Common myeloid progenitor, CD34-positive (primary cell): ENCODE data around the gene CFAP90.

Experiments used
- CTCF ChIA-PET: fragments of 350-600 bp; sonication (Branson Sonifier 250); formaldehyde crosslinking; loops from one replicate; lab custom pipeline; 2021; ENCODE audit warnings: antibody characterized with exemption; lab: Charles Lee
- POLR2A ChIA-PET: fragments of 350-600 bp; sonication (Branson Sonifier 250); formaldehyde crosslinking; loops from one replicate; lab custom pipeline; 2021; ENCODE audit warnings: antibody characterized with exemption; lab: Charles Lee
- DNase-seq, 3 donors: peaks; one replicate each; pipeline versions ENCODE4 v3.0.0 to v3.0.0-alpha.2; 2013
- H3K27ac ChIP-seq, 2 experiments: 1 replicate in 1 of 2; 2 replicates in 1 of 2; pipeline ENCODE4 v1.7.0; 2013; ENCODE audit warnings: inconsistent platforms in 2 of 2, low read length in 2 of 2, mild to moderate bottlenecking in 2 of 2, low read depth in 1 of 2, moderate library complexity in 1 of 2; ENCODE audit not compliant: severe bottlenecking in 2 of 2, insufficient read depth in 1 of 2, poor library complexity in 1 of 2
- H3K27me3 ChIP-seq, 5 experiments: replicated peaks in 2 of 5; 1 replicate in 3 of 5; 2 replicates in 2 of 5; pipeline versions ENCODE4 v1.6.1 to v1.7.0; 2013; ENCODE audit warnings: low read length in 4 of 5, mild to moderate bottlenecking in 2 of 5, moderate library complexity in 2 of 5, inconsistent platforms in 1 of 5; ENCODE audit not compliant: insufficient read depth in 5 of 5, control insufficient read depth in 4 of 5
- H3K36me3 ChIP-seq, 4 experiments: 1 replicate in 2 of 4; 2 replicates in 2 of 4; pipeline versions ENCODE4 v1.6.1 to v1.7.0; 2013; ENCODE audit warnings: low read length in 3 of 4, control low read depth in 1 of 4, mild to moderate bottlenecking in 1 of 4; ENCODE audit not compliant: control insufficient read depth in 4 of 4, insufficient read depth in 4 of 4
- H3K4me1 ChIP-seq, 4 experiments: 1 replicate in 3 of 4; 2 replicates in 1 of 4; pipeline versions ENCODE4 v1.6.1 to v1.7.1; 2013; ENCODE audit warnings: low read length in 3 of 4, mild to moderate bottlenecking in 3 of 4, control low read depth in 1 of 4, inconsistent platforms in 1 of 4, moderate library complexity in 1 of 4; ENCODE audit not compliant: control insufficient read depth in 4 of 4, insufficient read depth in 4 of 4; ENCODE audit errors: control extremely low read depth in 1 of 4
- H3K4me3 ChIP-seq, 7 experiments: 1 replicate in 4 of 7; 2 replicates in 3 of 7; pipeline versions ENCODE4 v1.5.1 to v1.7.0; 2013; ENCODE audit warnings: mild to moderate bottlenecking in 7 of 7, low read length in 6 of 7, moderate library complexity in 6 of 7, inconsistent platforms in 2 of 7, low read depth in 2 of 7, control low read depth in 1 of 7; ENCODE audit not compliant: insufficient read depth in 4 of 7, control insufficient read depth in 1 of 7; ENCODE audit errors: extremely low read depth in 1 of 7
- H3K9me3 ChIP-seq, 5 experiments: 1 replicate in 4 of 5; 2 replicates in 1 of 5; pipeline versions ENCODE4 v1.6.1 to v1.7.1; 2013; ENCODE audit warnings: low read length in 4 of 5, mild to moderate bottlenecking in 2 of 5, inconsistent platforms in 1 of 5, low read depth in 1 of 5, moderate library complexity in 1 of 5; ENCODE audit not compliant: control insufficient read depth in 4 of 5, insufficient read depth in 2 of 5; ENCODE audit errors: control extremely low read depth in 1 of 5
- WGBS: methylation state at CpG from one replicate; pipeline ENCODE4 v1.1.5; 2013; ENCODE audit not compliant: insufficient coverage; 5-methylcytosine and 5-hydroxymethylcytosine counted together

Gene CFAP90

DNA sequence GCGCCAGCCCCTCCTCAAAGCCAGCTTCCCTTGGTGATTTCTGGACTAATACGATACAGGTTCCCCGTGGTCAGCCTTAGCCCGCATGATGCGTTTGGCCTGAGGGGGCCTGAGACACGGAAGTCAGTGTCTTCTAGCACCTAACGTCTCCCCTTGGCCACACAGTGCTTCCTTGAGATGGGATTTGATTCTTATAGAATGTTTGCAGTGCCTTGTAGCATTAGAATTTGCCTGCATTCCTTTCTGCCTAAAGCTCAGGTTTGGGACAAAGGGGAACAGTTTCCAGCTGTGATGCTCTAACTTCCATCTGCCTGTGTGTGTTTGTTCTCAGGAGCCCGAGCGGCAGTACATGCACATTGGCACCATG lies 34.4 kb downstream of the CFAP90 start:
- ChIA-PET CTCF (interaction anchor here (0.8 to 2.8 kb wide), 18 partner anchors 10 to 998 kb away, joined by 3 to 12 read pairs (median 4); no protein-coding TSS in a partner anchor), POLR2A (no interaction called here)

GRCh38 chr5:7815892-7816534 lies 34.9 kb downstream of the CFAP90 start:
- Histone ChIP-seq H3K9me3 (no peaks in the 10 kb centered on the region), H3K4me1 (peaks cover 0 to 12% (median 11%) of the 10 kb centered on the region in 4 experiments), H3K36me3 (no peaks in the 10 kb centered on the region), H3K27me3 (peaks cover 0 to 2% (median 0%) of the 10 kb centered on the region in 5 experiments), H3K4me3 (peak overlapping the region in 3 of 7 experiments; percentile 21 to 50 (median 33)), H3K27ac (no peak overlapping the region)
- peak; percentile 58 to 78 (median 71) for DNase-seq
- ChIA-PET CTCF (interaction anchor here (0.8 to 2.8 kb wide), 15 partner anchors 10 to 996 kb away, joined by 3 to 12 read pairs (median 4); partner anchors contain the start of genes FASTKD3 and MTRR), POLR2A (no interaction called here)
- 7% methylated on average over 10 of the region's 12 CpGs for WGBS

More for the DNA sequence above, 34.4 kb downstream of the CFAP90 start:
- DNase-seq, result no peak
- Histone ChIP-seq H3K27me3 (peaks cover 0 to 2% (median 0%) of the 10 kb centered on the region in 5 experiments), H3K4me1 (peaks cover 0 to 15% (median 13%) of the 10 kb centered on the region in 4 experiments), H3K27ac (no peak overlapping the region), H3K36me3 (no peaks in the 10 kb centered on the region), H3K9me3 (no peaks in the 10 kb centered on the region), H3K4me3 (no peak overlapping the region)
- WGBS, result 74% methylated on average over 5 of the region's 9 CpGs

- Histone ChIP-seq H3K27me3 (peaks cover 0 to 7% (median 2%) of the 10 kb centered on the region in 5 experiments), H3K27ac (no peak overlapping the region), H3K4me1 (peaks cover 0 to 12% (median 11%) of the 10 kb centered on the region in 4 experiments), H3K4me3 (no peak overlapping the region), H3K9me3 (no peaks in the 10 kb centered on the region), H3K36me3 (no peaks in the 10 kb centered on the region)
- 95% methylated on average over 10 of the region's 10 CpGs for WGBS
- ChIA-PET POLR2A (no interaction called here), CTCF (interaction anchor here (0.8 to 1.7 kb wide), 2 partner anchors 37 to 1048 kb away, joined by 3 to 4 read pairs; no protein-coding TSS in a partner anchor)
- no peak for DNase-seq
Observed at GRCh38 chr5:7814816-7815215, 36.1 kb downstream of the CFAP90 start.

DNA sequence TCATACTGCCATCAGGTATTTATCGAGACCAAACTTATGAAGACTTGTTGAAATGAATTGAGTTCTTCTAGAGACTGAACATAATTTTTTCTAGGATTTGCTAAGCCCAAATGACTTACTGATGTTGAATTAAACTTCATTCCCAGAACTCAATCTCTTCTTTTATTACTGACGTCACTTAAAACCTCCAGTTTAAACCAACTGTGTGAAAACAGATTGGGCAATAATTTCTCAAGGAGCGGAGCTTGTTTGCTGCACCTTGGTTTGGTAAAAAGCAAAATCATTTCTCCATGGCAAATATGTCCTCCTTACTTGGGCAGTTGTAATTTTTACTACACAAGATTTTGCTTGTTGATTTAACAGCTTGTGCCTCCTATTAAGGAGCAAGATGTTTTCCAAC lies 37.4 kb downstream of the CFAP90 start:
- Histone ChIP-seq H3K27me3 (peaks cover 0 to 12% (median 2%) of the 10 kb centered on the region in 5 experiments), H3K27ac (no peak overlapping the region), H3K9me3 (no peaks in the 10 kb centered on the region), H3K36me3 (no peaks in the 10 kb centered on the region), H3K4me3 (no peak overlapping the region), H3K4me1 (peaks cover 0 to 12% (median 11%) of the 10 kb centered on the region in 4 experiments)
- CTCF ChIA-PET, result interaction anchor here (0.7 to 1.7 kb wide), 6 partner anchors 9 to 1047 kb away, joined by 3 to 5 read pairs (median 3); no protein-coding TSS in a partner anchor
- no peak for DNase-seq
- POLR2A ChIA-PET, result no interaction called here
- WGBS, result 83% methylated on average over 1 of the region's 3 CpGs

GRCh38 chr5:7813007-7813406 lies 37.9 kb downstream of the CFAP90 start:
- no peak overlapping the region for H3K4me3 ChIP-seq
- DNase-seq, result no peak
- POLR2A ChIA-PET, result no interaction called here
- peaks cover 0 to 12% (median 11%) of the 10 kb centered on the region in 4 experiments for H3K4me1 ChIP-seq
- H3K27me3 ChIP-seq, result peaks cover 0 to 12% (median 2%) of the 10 kb centered on the region in 5 experiments
- no peaks in the 10 kb centered on the region for H3K9me3 ChIP-seq
- H3K27ac ChIP-seq, result no peak overlapping the region
- H3K36me3 ChIP-seq, result no peaks in the 10 kb centered on the region
- no CpG with 5 or more reads among the region's 2 CpGs for WGBS
- CTCF ChIA-PET, result interaction anchor here (0.6 to 1.7 kb wide), 5 partner anchors 9 to 1046 kb away, joined by 3 to 5 read pairs (median 3); no protein-coding TSS in a partner anchor

DNA sequence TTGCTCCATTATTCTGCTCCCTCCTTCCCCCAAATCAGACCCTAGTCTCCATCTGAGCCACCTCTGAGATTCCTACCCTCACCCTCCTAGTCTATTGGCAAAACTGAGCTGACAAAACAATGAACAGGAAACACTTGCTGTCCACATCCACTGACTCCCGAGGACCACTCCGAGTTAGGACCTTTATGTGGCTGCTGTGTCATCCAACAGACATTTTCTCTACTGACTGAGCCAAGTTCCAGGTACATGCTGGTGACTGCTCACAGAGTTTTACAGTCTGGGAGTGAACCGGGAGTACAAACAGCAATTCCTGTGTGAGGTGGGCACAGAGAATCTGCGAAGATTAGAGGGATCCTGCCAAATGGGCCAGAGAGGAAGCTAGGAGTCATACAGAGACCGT lies 39.2 kb downstream of the CFAP90 start:
- DNase-seq, result peak in 1 of 3 donors; percentile 2
- H3K9me3 ChIP-seq, result no peaks in the 10 kb centered on the region
- 36% methylated on average over 5 of the region's 5 CpGs for WGBS
- H3K36me3 ChIP-seq, result no peaks in the 10 kb centered on the region
- H3K4me3 ChIP-seq, result no peak overlapping the region
- ChIA-PET POLR2A (no interaction called here), CTCF (interaction anchor here (1.2 kb wide), 1 partner anchor 9 kb away, joined by 5 read pairs; no protein-coding TSS in a partner anchor)
- peaks cover 0 to 14% (median 8%) of the 10 kb centered on the region in 5 experiments for H3K27me3 ChIP-seq
- H3K4me1 ChIP-seq, result peaks cover 0 to 12% (median 11%) of the 10 kb centered on the region in 4 experiments
- H3K27ac ChIP-seq, result no peak overlapping the region

DNA sequence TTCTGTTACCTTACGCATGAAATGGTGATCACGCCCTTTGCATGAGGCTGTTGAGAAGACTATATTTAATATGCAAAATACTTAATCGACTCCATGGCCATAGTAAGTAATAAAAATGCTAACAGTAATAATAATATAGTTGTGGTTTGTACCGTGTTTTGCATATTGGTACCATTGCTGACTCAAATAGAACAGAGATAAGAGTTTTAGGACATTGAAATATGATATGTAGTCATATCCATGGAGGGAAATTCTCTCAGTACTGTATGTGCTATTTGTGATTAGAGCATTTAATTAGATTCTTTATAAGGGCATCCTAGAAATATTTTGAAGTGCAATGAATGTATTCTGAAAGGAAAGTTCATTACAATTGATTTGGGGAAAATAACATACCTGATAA lies 41.9 kb downstream of the CFAP90 start:
- Histone ChIP-seq H3K27me3 (peaks cover 0 to 14% (median 9%) of the 10 kb centered on the region in 5 experiments), H3K27ac (no peak overlapping the region), H3K4me3 (no peak overlapping the region), H3K36me3 (no peaks in the 10 kb centered on the region), H3K9me3 (no peaks in the 10 kb centered on the region), H3K4me1 (no peaks in the 10 kb centered on the region)
- CTCF ChIA-PET, result interaction anchor here (1.1 kb wide), 1 partner anchor 14 kb away, joined by 3 read pairs; no protein-coding TSS in a partner anchor
- 100% methylated on average over 1 of the region's 4 CpGs for WGBS
- POLR2A ChIA-PET, result no interaction called here
- DNase-seq, result no peak
